Vagina (tissue), 2 donors: ENCODE results near the gene ARL8B. TPM values are rescaled to one million over a fixed set of nuclear protein-coding genes. Genes with fewer than 3 reads are reported as not detected.

ENCODE experiments used
- DNase-seq, 2 donors: peaks; one replicate each; pipeline ENCODE4 v3.0.0-alpha.2; 2017; ENCODE audit errors: extremely low spot score in 2 of 2
- H3K27ac ChIP-seq: fragments of 200-600 bp; sonication (generic); one replicate; pipeline ENCODE4 v1.5.1; 2019
- H3K27me3 ChIP-seq: fragments of 200-600 bp; sonication (generic); one replicate; pipeline ENCODE4 v1.5.1; 2019
- H3K36me3 ChIP-seq, 2 donors: fragments of 200-600 bp; sonication (generic); one replicate each; pipeline ENCODE4 v1.5.1; 2017 to 2019
- H3K4me1 ChIP-seq: fragments of 200-600 bp; sonication (generic); one replicate; pipeline ENCODE4 v1.5.1; 2019
- H3K4me3 ChIP-seq, 2 donors: fragments of 200-600 bp; sonication (generic); 1 replicate in 1 of 2; 2 replicates in 1 of 2; pipeline ENCODE4 v1.5.1; 2016 to 2019
- H3K9me3 ChIP-seq: fragments of 200-600 bp; sonication (generic); one replicate; pipeline ENCODE4 v1.5.1; 2019
- CTCF ChIP-seq, 3 experiments: fragments of 450-650 bp in 2 of 3; fragments of 200-600 bp in 1 of 3; sonication (generic) in 1 of 3; IDR thresholded peaks; one replicate each; pipeline ENCODE4 v1.5.1; 2017 to 2019; ENCODE audit warnings: antibody characterized with exemption in 3 of 3, mild to moderate bottlenecking in 2 of 3, moderate library complexity in 2 of 3
- POLR2A ChIP-seq, 2 donors: fragments of 450-650 bp; IDR thresholded peaks; one replicate each; pipeline ENCODE4 v1.6.1; 2017; ENCODE audit warnings: antibody characterized with exemption in 2 of 2, mild to moderate bottlenecking in 2 of 2, moderate library complexity in 2 of 2
- POLR2AphosphoS5 ChIP-seq, 2 donors: sonication (generic); formaldehyde crosslinking; IDR thresholded peaks; one replicate each; pipeline ENCODE4 v1.9.0; 2017; ENCODE audit warnings: antibody characterized with exemption in 2 of 2, mild to moderate bottlenecking in 2 of 2, low read depth in 1 of 2; ENCODE audit not compliant: insufficient read depth in 1 of 2
- intact Hi-C: fragments of 100-400 bp; cut with DNase I; formaldehyde crosslinking; loops from one replicate; pipeline ENCODE4 v1.15.1; 2023
- total RNA-seq: library from RNA; depleted of rRNA; stranded (reverse); fragments of >200 nt; gene quantifications from one replicate; pipeline ENCODE4 v1.2.3, GENCODE V29; 2016

ARL8B gene
- total RNA-seq, 1 donor from 2014 or later, result 44.4 TPM

DNA sequence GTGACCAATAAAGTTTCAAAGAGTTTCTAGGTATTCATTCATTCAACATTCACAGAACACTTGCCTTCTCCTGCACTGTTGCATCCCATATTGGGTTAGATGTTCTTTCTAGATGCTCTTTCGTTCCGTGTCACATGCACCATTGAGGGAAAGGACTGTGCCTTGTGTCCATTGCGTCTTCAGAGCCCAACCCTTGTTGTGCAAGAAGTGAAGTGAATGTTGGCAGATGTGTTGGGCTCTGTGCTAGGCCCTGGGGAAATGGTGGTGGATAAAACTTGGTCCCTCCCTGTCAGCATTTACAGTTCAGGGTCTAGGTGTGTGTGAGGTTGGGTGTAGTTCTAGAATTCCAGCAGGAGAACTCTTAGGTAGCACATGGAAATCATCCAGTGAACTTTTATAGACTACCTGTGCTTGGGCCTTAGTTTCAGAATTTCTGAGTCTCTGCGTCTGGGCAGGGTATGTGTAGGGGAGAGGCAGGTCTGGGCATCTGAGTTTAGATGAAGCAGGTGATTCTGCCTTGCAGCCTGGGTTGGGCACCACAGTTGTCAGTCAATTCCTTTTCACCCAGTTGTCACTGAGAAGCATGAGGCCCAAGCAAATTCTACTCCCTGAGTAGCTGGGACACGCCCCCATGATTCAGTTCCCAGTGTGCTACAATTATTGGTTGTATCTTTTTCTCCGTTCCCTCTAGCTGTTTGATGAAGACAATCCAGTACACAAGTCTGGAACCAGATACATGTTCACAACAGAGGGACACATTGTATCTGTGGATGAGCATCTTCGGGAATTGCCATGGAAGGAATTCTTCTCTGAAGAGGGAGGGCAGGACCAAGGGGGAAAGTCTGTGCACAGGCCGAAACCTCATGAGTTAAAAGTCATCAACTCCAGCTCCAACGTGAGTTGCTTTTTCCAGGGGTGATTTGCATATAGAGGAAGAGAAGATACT is 90.8 kb downstream of the ARL8B start:
- Histone ChIP-seq H3K4me3 (no peak overlapping the region), H3K4me1 (no peaks in the 10 kb centered on the region), H3K36me3 (peaks cover 0 to 92% of the 10 kb centered on the region in 2 donors), H3K27ac (no peak overlapping the region), H3K9me3 (no peaks in the 10 kb centered on the region), H3K27me3 (no peaks in the 10 kb centered on the region)
- DNase-seq, result no peak
- TF ChIP-seq POLR2A (IDR thresholded peaks at IDR 0.05) (no peak), POLR2AphosphoS5 (IDR thresholded peaks at IDR 0.05; ENCODE audit: insufficient read depth in 1 of 2, low read depth in 1 of 2) (no peak), CTCF (IDR thresholded peaks at IDR 0.05) (no peak)
- intact Hi-C loops, result no loop called here

- Histone ChIP-seq H3K36me3 (peaks cover 0 to 86% of the 10 kb centered on the region in 2 donors), H3K9me3 (no peaks in the 10 kb centered on the region), H3K27me3 (no peaks in the 10 kb centered on the region), H3K4me3 (no peak overlapping the region), H3K4me1 (no peaks in the 10 kb centered on the region), H3K27ac (no peak overlapping the region)
- intact Hi-C loops, result no loop called here
- TF ChIP-seq POLR2AphosphoS5 (IDR thresholded peaks at IDR 0.05; ENCODE audit: insufficient read depth in 1 of 2, low read depth in 1 of 2), result no peak
- no peak for TF ChIP-seq CTCF (IDR thresholded peaks at IDR 0.05)
- TF ChIP-seq POLR2A (IDR thresholded peaks at IDR 0.05), result no peak
- no peak for DNase-seq
Observed at GRCh38 chr3:5213574-5213966, 91.5 kb downstream of the ARL8B start.

DNA sequence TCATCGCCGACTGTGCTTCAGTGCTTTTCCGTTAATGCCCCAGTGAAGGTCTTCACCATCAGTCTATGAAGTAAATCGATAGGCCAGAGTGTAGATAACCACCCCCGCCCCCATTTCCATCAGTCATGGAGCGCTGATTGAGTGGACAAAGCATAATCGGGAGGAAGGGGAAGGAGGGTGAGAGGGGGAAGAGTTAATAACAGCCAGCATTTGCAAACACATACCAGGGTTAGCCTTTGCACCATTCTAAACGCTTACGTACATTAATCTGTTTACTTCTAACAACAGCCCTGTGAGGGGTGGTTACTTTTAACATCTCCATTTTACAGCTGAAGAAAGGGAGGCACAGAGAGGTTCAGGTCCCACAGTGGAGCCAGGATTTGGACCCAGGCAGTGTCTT is 92.3 kb downstream of the ARL8B start:
- intact Hi-C loops, result no loop called here
- H3K36me3 ChIP-seq, result peaks cover 0 to 78% of the 10 kb centered on the region in 2 donors
- TF ChIP-seq CTCF (IDR thresholded peaks at IDR 0.05) (no peak), POLR2A (IDR thresholded peaks at IDR 0.05) (no peak), POLR2AphosphoS5 (IDR thresholded peaks at IDR 0.05; ENCODE audit: insufficient read depth in 1 of 2, low read depth in 1 of 2) (no peak)

DNA sequence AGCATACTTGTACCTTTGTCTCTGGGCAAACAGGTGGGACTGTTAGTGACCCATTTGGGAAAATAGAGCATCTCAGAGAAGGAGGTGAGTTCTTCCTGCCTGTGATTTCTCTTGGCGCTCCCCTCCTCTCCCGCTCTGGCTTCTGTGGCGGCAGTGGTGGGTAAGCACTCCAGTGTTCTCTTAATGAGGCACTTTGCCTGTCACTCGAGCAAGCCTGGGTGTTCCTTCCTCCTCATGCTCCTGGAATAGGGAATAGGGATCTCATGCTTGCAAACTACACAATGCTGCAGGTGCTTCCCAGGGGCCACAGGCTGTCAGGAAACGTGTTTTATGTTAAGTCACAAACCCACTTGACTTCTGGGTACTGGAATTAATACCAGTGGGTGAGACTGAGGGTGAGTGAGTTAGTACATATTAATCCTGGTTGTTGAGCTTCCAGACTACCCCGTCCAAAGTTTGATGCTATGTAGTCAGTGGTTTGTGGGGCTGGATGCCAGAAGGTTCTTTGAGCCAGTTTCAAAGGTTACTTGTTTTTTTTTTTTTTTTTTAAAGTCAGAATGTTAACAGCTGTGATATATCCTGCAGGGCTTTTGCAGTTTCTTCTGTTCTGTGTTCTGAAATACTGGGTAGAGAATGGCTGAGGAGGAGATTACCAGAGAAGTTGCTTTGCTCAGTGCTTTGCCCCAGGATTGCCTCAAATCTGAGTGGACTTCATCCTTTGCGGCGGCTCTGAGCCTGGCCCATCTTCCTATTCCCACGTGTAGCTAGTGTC is 95.9 kb downstream of the ARL8B start:
- TF ChIP-seq CTCF (IDR thresholded peaks at IDR 0.05) (no peak), POLR2AphosphoS5 (IDR thresholded peaks at IDR 0.05; ENCODE audit: insufficient read depth in 1 of 2, low read depth in 1 of 2) (no peak), POLR2A (IDR thresholded peaks at IDR 0.05) (no peak)
- H3K27me3 ChIP-seq, result no peaks in the 10 kb centered on the region
- no peak overlapping the region for H3K4me3 ChIP-seq
- no peaks in the 10 kb centered on the region for H3K4me1 ChIP-seq
- DNase-seq, result no peak
- H3K9me3 ChIP-seq, result no peaks in the 10 kb centered on the region
- peaks cover 0 to 43% of the 10 kb centered on the region in 2 donors for H3K36me3 ChIP-seq
- H3K27ac ChIP-seq, result no peak overlapping the region
- intact Hi-C loops, result no loop called here

More for the DNA sequence above, 92.3 kb downstream of the ARL8B start:
- H3K27ac ChIP-seq, result no peak overlapping the region
- H3K9me3 ChIP-seq, result no peaks in the 10 kb centered on the region
- DNase-seq, result no peak
- no peak overlapping the region for H3K4me3 ChIP-seq
- H3K27me3 ChIP-seq, result no peaks in the 10 kb centered on the region
- no peaks in the 10 kb centered on the region for H3K4me1 ChIP-seq
